A549 treated with AZD9567 at 1 μM for 4 hours (cell line): Measurements from ENCODE around the gene CMAS. TPM values are rescaled to one million over a fixed set of nuclear protein-coding genes. Genes with fewer than 3 reads are reported as not detected.

Source experiments
- total RNA-seq: library from RNA; stranded (reverse); fragments of 200-300 nt; extraction: Qiagen RNA extraction; gene quantifications from 5 replicates; pipeline ENCODE4 v1.2.3, GENCODE V29; 2022; ENCODE audit not compliant: insufficient read depth

CMAS gene
- 37.6 to 53.3 TPM (median 42.7 TPM) in 5 replicates for total RNA-seq

DNA sequence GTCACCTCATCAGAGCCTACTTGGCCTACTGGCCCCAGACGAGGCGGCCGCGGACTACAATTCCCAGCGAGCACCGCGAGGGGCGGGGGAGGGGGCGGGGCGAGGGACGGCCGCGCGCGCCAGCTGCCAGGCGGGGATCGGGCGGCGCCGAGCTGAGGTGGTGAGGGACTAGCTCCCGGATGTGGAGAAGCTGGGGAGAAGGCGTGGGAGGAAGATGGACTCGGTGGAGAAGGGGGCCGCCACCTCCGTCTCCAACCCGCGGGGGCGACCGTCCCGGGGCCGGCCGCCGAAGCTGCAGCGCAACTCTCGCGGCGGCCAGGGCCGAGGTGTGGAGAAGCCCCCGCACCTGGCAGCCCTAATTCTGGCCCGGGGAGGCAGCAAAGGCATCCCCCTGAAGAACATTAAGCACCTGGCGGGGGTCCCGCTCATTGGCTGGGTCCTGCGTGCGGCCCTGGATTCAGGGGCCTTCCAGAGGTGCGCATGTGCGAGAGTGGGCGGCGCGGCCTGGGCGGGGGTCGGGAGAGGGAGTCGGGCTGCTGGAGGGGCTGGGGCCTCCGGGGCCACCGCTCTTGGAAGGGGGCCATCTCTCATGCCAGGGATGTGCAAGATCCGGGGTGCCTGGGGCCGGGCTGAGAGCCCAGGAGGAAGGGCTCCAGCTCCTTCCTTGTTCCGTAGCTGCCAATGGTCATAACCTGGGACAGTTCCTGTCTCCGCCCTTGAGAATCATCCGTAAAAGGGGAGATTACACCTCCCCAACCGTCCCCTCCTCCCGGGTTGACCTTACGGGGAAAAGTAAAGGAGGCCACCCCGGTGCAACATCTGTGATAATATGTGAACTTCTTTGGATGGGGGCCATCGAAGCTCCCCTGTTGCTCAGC is at the start of gene CMAS:
CMAS (plus strand) TSS at position 129 of the 878 bp plus-strand sequence; CDS start at position 215, 86 bp downstream.

Other genes with a start within 250 kb of the CMAS start
- 0.01 TPM in 2 of 5 replicates, not detected in the others for gene ABCC9, start 104.8 kb upstream of the CMAS start, total RNA-seq